ENCODE measurements around the gene IFI16. TPM values are rescaled to one million over a fixed set of nuclear protein-coding genes. Genes with fewer than 3 reads are reported as not detected.
"Not testable (repeated sequence)": the region's sequence is repeated elsewhere in the genome, so short reads cannot be mapped to it uniquely, and the experiment has no call there.

The IFI16 gene
- polyA plus RNA-seq, 3 donors, result 64.8 to 99.7 (median 80.1) TPM

GRCh38 chr1:159009287-159009686 is 420 bp upstream of the IFI16 start:
- no CpG with 5 or more reads among the region's 2 CpGs for whole genome bisulfite sequencing (ENCODE audit: insufficient coverage)
- Histone ChIP-seq H3K27ac (ENCODE audit: low read depth in 1 of 2, low read length in 2 of 2) (peak overlapping the region; percentile 73 to 92), H3K4me2 (replicated peaks; ENCODE audit: extremely low read depth, low read length, poor library complexity, severe bottlenecking) (peak overlapping the region; percentile 93), H3K36me3 (replicated peaks in 1 of 2; ENCODE audit: control insufficient read depth in 1 of 2, insufficient read depth in 2 of 2, low read length in 2 of 2) (no peaks in the 10 kb centered on the region), H3K79me2 (ENCODE audit: insufficient read depth, low read length) (peaks cover 59% of the 10 kb centered on the region), H2AFZ (ENCODE audit: insufficient read depth, low read depth, low read length, poor library complexity, severe bottlenecking) (peak overlapping the region; percentile 52), H3K4me1 (ENCODE audit: control insufficient read depth in 1 of 2, insufficient read depth in 2 of 2, low read length in 2 of 2) (peaks cover 45 to 66% of the 10 kb centered on the region in 2 donors), H4K20me1 (ENCODE audit: insufficient read depth, low read length) (peaks cover 21% of the 10 kb centered on the region), H3K27me3 (ENCODE audit: control insufficient read depth in 2 of 2, insufficient read depth in 2 of 2, low read length in 2 of 2) (no peaks in the 10 kb centered on the region), H3K9me3 (replicated peaks in 1 of 2; ENCODE audit: control insufficient read depth in 1 of 2, insufficient read depth in 1 of 2, low read length in 2 of 2) (no peaks in the 10 kb centered on the region), H3K4me3 (replicated peaks in 1 of 3; ENCODE audit: low read depth in 2 of 3, low read length in 3 of 3) (peak overlapping the region; percentile 90 to 99 (median 95)), H3K9ac (ENCODE audit: insufficient read depth, low read length, poor library complexity, severe bottlenecking) (peak overlapping the region; percentile 10)
- Mint-ChIP-seq H3K4me1 (peaks cover 62% of the 10 kb centered on the region), H3K27ac (peak overlapping the region; percentile 92 to 98 (median 96)), H3K27me3 (ENCODE audit: low read depth in 3 of 3) (peaks cover 0 to 2% (median 0%) of the 10 kb centered on the region in 3 donors), H3K9me3 (no peaks in the 10 kb centered on the region), H3K36me3 (peaks cover 7 to 9% of the 10 kb centered on the region in 2 donors), H3K4me3 (peak overlapping the region; percentile 87 to 97)
- DNase-seq, result no peak
- intact Hi-C loops (cut with micrococcal nuclease), result loop anchor here in 1 of 2 donors (10.0 kb wide), 1 partner anchor 824 kb away; the partner anchor contains the start of gene CD1D
- no peak for TF ChIP-seq CTCF (IDR thresholded peaks at IDR 0.05)

GRCh38 chr1:159010391-159010790 is 684 bp downstream of the IFI16 start:
- Mint-ChIP-seq H3K27ac (peak overlapping the region; percentile 92 to 98 (median 96)), H3K36me3 (peaks cover 16 to 18% of the 10 kb centered on the region in 2 donors), H3K9me3 (no peaks in the 10 kb centered on the region), H3K4me3 (peak overlapping the region; percentile 87 to 97), H3K27me3 (ENCODE audit: low read depth in 3 of 3) (peaks cover 0 to 2% (median 0%) of the 10 kb centered on the region in 3 donors), H3K4me1 (peaks cover 71% of the 10 kb centered on the region)
- peaks cover 27% of the 10 kb centered on the region for H4K20me1 ChIP-seq (ENCODE audit: insufficient read depth, low read length)
- TF ChIP-seq CTCF (IDR thresholded peaks at IDR 0.05), result no peak
- intact Hi-C loops (cut with micrococcal nuclease), result loop anchor here (5.0 kb wide), 2 partner anchors 62 to 178 kb away; partner anchors contain the start of gene MNDA (in 1 of the 2)
- H3K4me1 ChIP-seq (ENCODE audit: control insufficient read depth in 1 of 2, insufficient read depth in 2 of 2, low read length in 2 of 2), result peaks cover 55 to 76% of the 10 kb centered on the region in 2 donors
- H3K4me3 ChIP-seq (replicated peaks in 1 of 3; ENCODE audit: low read depth in 2 of 3, low read length in 3 of 3), result peak overlapping the region; percentile 90 to 99 (median 95)
- H3K27ac ChIP-seq (ENCODE audit: low read depth in 1 of 2, low read length in 2 of 2), result peak overlapping the region; percentile 73 to 92
- peak overlapping the region; percentile 93 for H3K4me2 ChIP-seq (replicated peaks; ENCODE audit: extremely low read depth, low read length, poor library complexity, severe bottlenecking)
- H3K9me3 ChIP-seq (replicated peaks in 1 of 2; ENCODE audit: control insufficient read depth in 1 of 2, insufficient read depth in 1 of 2, low read length in 2 of 2), result no peaks in the 10 kb centered on the region
- WGBS (ENCODE audit: insufficient coverage), result 0% methylated on average over 2 of the region's 5 CpGs
- H3K36me3 ChIP-seq (replicated peaks in 1 of 2; ENCODE audit: control insufficient read depth in 1 of 2, insufficient read depth in 2 of 2, low read length in 2 of 2), result peaks cover 0 to 4% of the 10 kb centered on the region in 2 donors
- no peaks in the 10 kb centered on the region for H3K27me3 ChIP-seq (ENCODE audit: control insufficient read depth in 2 of 2, insufficient read depth in 2 of 2, low read length in 2 of 2)
- H3K9ac ChIP-seq (ENCODE audit: insufficient read depth, low read length, poor library complexity, severe bottlenecking), result peak overlapping the region; percentile 71
- H2AFZ ChIP-seq (ENCODE audit: insufficient read depth, low read depth, low read length, poor library complexity, severe bottlenecking), result no peak overlapping the region
- peak in 2 of 3 donors; percentile 44 to 49 for DNase-seq
- H3K79me2 ChIP-seq (ENCODE audit: insufficient read depth, low read length), result peaks cover 70% of the 10 kb centered on the region

- H3K36me3 ChIP-seq (replicated peaks in 1 of 2; ENCODE audit: control insufficient read depth in 1 of 2, insufficient read depth in 2 of 2, low read length in 2 of 2); H3K9me3 ChIP-seq (replicated peaks in 1 of 2; ENCODE audit: control insufficient read depth in 1 of 2, insufficient read depth in 1 of 2, low read length in 2 of 2); H3K9me3 Mint-ChIP-seq; H2AFZ ChIP-seq (ENCODE audit: insufficient read depth, low read depth, low read length, poor library complexity, severe bottlenecking); H3K27me3 Mint-ChIP-seq (ENCODE audit: low read depth in 3 of 3); H3K27me3 ChIP-seq (ENCODE audit: control insufficient read depth in 2 of 2, insufficient read depth in 2 of 2, low read length in 2 of 2): not testable (repeated sequence)
- peaks cover 31% of the 10 kb centered on the region for H4K20me1 ChIP-seq (ENCODE audit: insufficient read depth, low read length)
- intact Hi-C loops (cut with micrococcal nuclease), result loop anchor here (5.0 kb wide), 2 partner anchors 61 to 179 kb away; partner anchors contain the start of gene MNDA (in 1 of the 2)
- H3K4me3 Mint-ChIP-seq, result peak overlapping the region; percentile 87 to 97
- peak overlapping the region; percentile 71 for H3K9ac ChIP-seq (ENCODE audit: insufficient read depth, low read length, poor library complexity, severe bottlenecking)
- 0% methylated on average over 5 of the region's 9 CpGs for WGBS (ENCODE audit: insufficient coverage)
- peak in 1 of 3 donors; percentile 12 for DNase-seq
- H3K4me2 ChIP-seq (replicated peaks; ENCODE audit: extremely low read depth, low read length, poor library complexity, severe bottlenecking), result peak overlapping the region; percentile 93
- peaks cover 71% of the 10 kb centered on the region for H3K4me1 Mint-ChIP-seq
- peak overlapping the region; percentile 73 to 92 for H3K27ac ChIP-seq (ENCODE audit: low read depth in 1 of 2, low read length in 2 of 2)
- peaks cover 71% of the 10 kb centered on the region for H3K79me2 ChIP-seq (ENCODE audit: insufficient read depth, low read length)
- H3K4me3 ChIP-seq (replicated peaks in 1 of 3; ENCODE audit: low read depth in 2 of 3, low read length in 3 of 3), result peak overlapping the region; percentile 90 to 99 (median 95)
- H3K36me3 Mint-ChIP-seq, result peaks cover 22 to 23% of the 10 kb centered on the region in 2 donors
- peak overlapping the region; percentile 92 to 98 (median 96) for H3K27ac Mint-ChIP-seq
- peaks cover 54 to 76% of the 10 kb centered on the region in 2 donors for H3K4me1 ChIP-seq (ENCODE audit: control insufficient read depth in 1 of 2, insufficient read depth in 2 of 2, low read length in 2 of 2)
Observed at GRCh38 chr1:159011001-159011400, 1.3 kb downstream of the IFI16 start.
